ENCODE results near the gene IL12A. TPM values are rescaled to one million over a fixed set of nuclear protein-coding genes. Genes with fewer than 3 reads are reported as not detected.

IL12A gene
- total and polyA plus RNA-seq, 4 experiments from 2014 or later: 0.44 to 0.53 TPM; not detected in 2

- H3K9me3 Mint-ChIP-seq: peaks cover 0 to 2% (median 0%) of the 10 kb centered on the region in 8 donors
- H3K36me3 Mint-ChIP-seq: no peaks in the 10 kb centered on the region
- no peak overlapping the region for H3K27ac Mint-ChIP-seq
- intact Hi-C loops (cut with micrococcal nuclease): no loop called here
- H3K27me3 ChIP-seq (ENCODE audit: insufficient read depth, low read length): peaks cover 6% of the 10 kb centered on the region
- no peaks in the 10 kb centered on the region for H3K4me1 ChIP-seq (ENCODE audit: insufficient read depth, low read length)
- no peaks in the 10 kb centered on the region for H3K9me3 ChIP-seq (ENCODE audit: control insufficient read depth in 1 of 2, low read length in 2 of 2)
- POLR2A ChIA-PET (ENCODE audit: partially characterized antibody): no interaction called here
- no peak overlapping the region for H3K4me3 ChIP-seq (ENCODE audit: low read length in 2 of 2)
- no peaks in the 10 kb centered on the region for H3K4me1 Mint-ChIP-seq
- CTCF ChIA-PET (ENCODE audit: partially characterized antibody): interaction anchor here (1.4 to 1.7 kb wide), 2 partner anchors 10 to 12 kb away, joined by 4 to 13 read pairs; partner anchors contain the start of gene IL12A
- H3K27ac ChIP-seq (ENCODE audit: low read depth, low read length): no peak overlapping the region
- H3K36me3 ChIP-seq (ENCODE audit: insufficient read depth, low read length): no peaks in the 10 kb centered on the region
- peaks cover 24 to 34% of the 10 kb centered on the region in 2 donors for H3K27me3 Mint-ChIP-seq
- no peak overlapping the region for H3K4me3 Mint-ChIP-seq
- DNase-seq: no peak
Observed at GRCh38 chr3:159977295-159977694, 11.3 kb upstream of the IL12A start.

DNA sequence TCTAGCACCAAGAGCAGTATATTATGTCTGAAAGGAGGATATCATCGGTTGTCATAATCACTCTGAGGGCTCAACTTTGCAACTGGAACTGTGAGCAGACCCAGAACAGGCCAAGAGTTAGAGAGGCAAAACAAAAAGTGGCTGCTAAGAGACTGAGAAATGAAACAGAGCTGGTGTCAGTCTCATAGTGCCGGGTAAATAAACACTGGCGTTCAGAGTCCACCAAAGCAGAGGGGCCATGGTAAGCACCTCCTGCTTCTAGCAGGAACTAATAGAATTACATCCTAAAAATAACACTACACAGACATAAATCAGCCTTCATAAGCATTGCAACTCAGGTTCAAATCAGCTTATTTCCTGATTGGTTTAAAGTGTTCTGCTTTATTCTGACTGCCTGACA is 10.3 kb upstream of the IL12A start:
- H3K4me1 Mint-ChIP-seq: no peaks in the 10 kb centered on the region
- H3K36me3 Mint-ChIP-seq: no peaks in the 10 kb centered on the region
- H3K4me3 ChIP-seq (ENCODE audit: low read length in 2 of 2): no peak overlapping the region
- H3K27me3 ChIP-seq (ENCODE audit: insufficient read depth, low read length): peaks cover 6% of the 10 kb centered on the region
- intact Hi-C loops (cut with micrococcal nuclease): no loop called here
- no peak for DNase-seq
- no peaks in the 10 kb centered on the region for H3K36me3 ChIP-seq (ENCODE audit: insufficient read depth, low read length)
- H3K4me3 Mint-ChIP-seq: no peak overlapping the region
- H3K27ac ChIP-seq (ENCODE audit: low read depth, low read length): no peak overlapping the region
- H3K4me1 ChIP-seq (ENCODE audit: insufficient read depth, low read length): no peaks in the 10 kb centered on the region
- peaks cover 0 to 2% (median 0%) of the 10 kb centered on the region in 8 donors for H3K9me3 Mint-ChIP-seq
- POLR2A ChIA-PET (ENCODE audit: partially characterized antibody): no interaction called here
- H3K9me3 ChIP-seq (ENCODE audit: control insufficient read depth in 1 of 2, low read length in 2 of 2): no peaks in the 10 kb centered on the region
- CTCF ChIA-PET (ENCODE audit: partially characterized antibody): interaction anchor here (0.8 to 3.2 kb wide), 3 partner anchors 9 to 11 kb away, joined by 3 to 16 read pairs (median 13); partner anchors contain the start of gene IL12A
- H3K27ac Mint-ChIP-seq: no peak overlapping the region
- peaks cover 24 to 36% of the 10 kb centered on the region in 2 donors for H3K27me3 Mint-ChIP-seq

DNA sequence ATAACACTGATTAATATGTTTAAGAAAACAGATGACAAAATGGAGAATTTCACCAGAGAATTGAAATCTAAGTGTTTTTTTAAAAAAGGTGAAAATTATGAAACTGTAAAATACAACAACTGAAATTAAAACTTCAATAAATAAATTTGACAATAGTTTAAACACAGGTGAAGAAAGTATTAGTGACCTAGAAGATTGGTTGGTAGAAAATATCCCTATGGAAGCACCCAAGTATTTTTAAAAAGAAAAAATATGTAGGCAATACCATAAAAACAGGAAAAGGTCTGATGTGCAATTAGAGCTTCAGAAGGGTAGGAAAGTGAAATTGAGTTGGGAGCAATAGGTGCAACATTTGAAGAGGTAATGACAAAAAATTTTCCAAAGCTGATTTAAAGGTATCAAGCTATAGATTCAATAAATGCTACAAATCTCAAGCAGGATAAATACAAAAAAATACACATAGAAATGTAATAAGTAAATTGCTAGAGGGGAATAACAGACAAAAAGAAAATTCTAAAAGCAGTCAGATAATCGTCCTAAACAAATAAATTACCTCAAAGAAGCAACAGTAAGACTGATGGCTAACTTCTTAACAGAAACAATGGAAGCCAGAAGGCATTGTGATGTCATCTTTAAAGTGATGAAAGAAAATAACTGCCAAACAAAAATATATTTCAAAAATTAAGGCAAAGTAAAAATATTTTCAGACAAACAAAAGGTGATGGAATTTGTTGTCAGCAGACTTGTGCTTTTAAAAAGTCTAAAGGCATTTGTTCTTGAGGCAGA is 9.5 kb upstream of the IL12A start:
- no peak overlapping the region for H3K27ac Mint-ChIP-seq
- no peaks in the 10 kb centered on the region for H3K4me1 ChIP-seq (ENCODE audit: insufficient read depth, low read length)
- CTCF ChIA-PET (ENCODE audit: partially characterized antibody): interaction anchor here (0.8 to 3.2 kb wide), 3 partner anchors 8 to 25 kb away, joined by 3 to 16 read pairs (median 3); partner anchors contain the start of gene IL12A
- H3K27me3 ChIP-seq (ENCODE audit: insufficient read depth, low read length): peaks cover 6% of the 10 kb centered on the region
- H3K9me3 Mint-ChIP-seq: peaks cover 0 to 2% (median 0%) of the 10 kb centered on the region in 8 donors
- no peak for DNase-seq
- POLR2A ChIA-PET (ENCODE audit: partially characterized antibody): no interaction called here
- no peaks in the 10 kb centered on the region for H3K4me1 Mint-ChIP-seq
- H3K4me3 ChIP-seq (ENCODE audit: low read length in 2 of 2): no peak overlapping the region
- no peak overlapping the region for H3K4me3 Mint-ChIP-seq
- H3K9me3 ChIP-seq (ENCODE audit: control insufficient read depth in 1 of 2, low read length in 2 of 2): no peaks in the 10 kb centered on the region
- H3K27ac ChIP-seq (ENCODE audit: low read depth, low read length): no peak overlapping the region
- H3K36me3 ChIP-seq (ENCODE audit: insufficient read depth, low read length): no peaks in the 10 kb centered on the region
- H3K36me3 Mint-ChIP-seq: no peaks in the 10 kb centered on the region
- intact Hi-C loops (cut with micrococcal nuclease): no loop called here
- peaks cover 22 to 34% of the 10 kb centered on the region in 2 donors for H3K27me3 Mint-ChIP-seq

GRCh38 chr3:159982442-159982974 is 6.1 kb upstream of the IL12A start:
- ChIA-PET POLR2A (ENCODE audit: partially characterized antibody) (no interaction called here), CTCF (ENCODE audit: partially characterized antibody) (interaction anchor here (1.3 kb wide), 1 partner anchor 10 kb away, joined by 3 read pairs; no protein-coding TSS in a partner anchor)
- no peak overlapping the region for H3K27ac ChIP-seq (ENCODE audit: low read depth, low read length)
- no peaks in the 10 kb centered on the region for H3K9me3 ChIP-seq (ENCODE audit: control insufficient read depth in 1 of 2, low read length in 2 of 2)
- intact Hi-C loops (cut with micrococcal nuclease): no loop called here
- H3K27me3 ChIP-seq (ENCODE audit: insufficient read depth, low read length): no peaks in the 10 kb centered on the region
- H3K4me3 ChIP-seq (ENCODE audit: low read length in 2 of 2): no peak overlapping the region
- peaks cover 2% of the 10 kb centered on the region for H3K4me1 ChIP-seq (ENCODE audit: insufficient read depth, low read length)
- H3K4me1 Mint-ChIP-seq: peaks cover 0 to 4% (median 2%) of the 10 kb centered on the region in 4 donors
- no peak overlapping the region for H3K4me3 Mint-ChIP-seq
- no peaks in the 10 kb centered on the region for H3K36me3 ChIP-seq (ENCODE audit: insufficient read depth, low read length)
- no peaks in the 10 kb centered on the region for H3K36me3 Mint-ChIP-seq
- H3K9me3 Mint-ChIP-seq: peaks cover 0 to 2% (median 0%) of the 10 kb centered on the region in 8 donors
- peaks cover 7 to 25% of the 10 kb centered on the region in 2 donors for H3K27me3 Mint-ChIP-seq
- DNase-seq: no peak
- H3K27ac Mint-ChIP-seq: no peak overlapping the region

GRCh38 chr3:159987291-159987711 is 1.3 kb upstream of the IL12A start:
- ChIA-PET POLR2A (ENCODE audit: partially characterized antibody) (no interaction called here), CTCF (ENCODE audit: partially characterized antibody) (interaction anchor here (0.9 to 7.1 kb wide), 10 partner anchors 8 to 499 kb away, joined by 3 to 128 read pairs (median 4); no protein-coding TSS in a partner anchor)
- Histone ChIP-seq H3K4me1 (ENCODE audit: insufficient read depth, low read length) (peaks cover 12% of the 10 kb centered on the region), H3K9me3 (ENCODE audit: control insufficient read depth in 1 of 2, low read length in 2 of 2) (no peaks in the 10 kb centered on the region), H3K27ac (ENCODE audit: low read depth, low read length) (no peak overlapping the region), H3K27me3 (ENCODE audit: insufficient read depth, low read length) (no peaks in the 10 kb centered on the region), H3K36me3 (ENCODE audit: insufficient read depth, low read length) (no peaks in the 10 kb centered on the region), H3K4me3 (ENCODE audit: low read length in 2 of 2) (no peak overlapping the region)
- Mint-ChIP-seq H3K4me1 (peaks cover 9 to 47% (median 17%) of the 10 kb centered on the region in 4 donors), H3K27ac (peak overlapping the region in 2 of 7 donors; percentile 76 to 86), H3K4me3 (peak overlapping the region in 6 of 8 donors; percentile 10 to 86 (median 76)), H3K27me3 (peaks cover 0 to 7% of the 10 kb centered on the region in 2 donors), H3K36me3 (no peaks in the 10 kb centered on the region), H3K9me3 (no peaks in the 10 kb centered on the region)
- intact Hi-C loops (cut with micrococcal nuclease): no loop called here
- no peak for DNase-seq

- H3K4me1 Mint-ChIP-seq: peaks cover 9 to 47% (median 17%) of the 10 kb centered on the region in 4 donors
- intact Hi-C loops (cut with micrococcal nuclease): no loop called here
- Histone ChIP-seq H3K4me3 (ENCODE audit: low read length in 2 of 2) (no peak overlapping the region), H3K4me1 (ENCODE audit: insufficient read depth, low read length) (peaks cover 12% of the 10 kb centered on the region), H3K9me3 (ENCODE audit: control insufficient read depth in 1 of 2, low read length in 2 of 2) (no peaks in the 10 kb centered on the region), H3K36me3 (ENCODE audit: insufficient read depth, low read length) (no peaks in the 10 kb centered on the region), H3K27ac (ENCODE audit: low read depth, low read length) (no peak overlapping the region), H3K27me3 (ENCODE audit: insufficient read depth, low read length) (no peaks in the 10 kb centered on the region)
- POLR2A ChIA-PET (ENCODE audit: partially characterized antibody): no interaction called here
- no peaks in the 10 kb centered on the region for H3K9me3 Mint-ChIP-seq
- no peak for DNase-seq
- H3K27ac Mint-ChIP-seq: peak overlapping the region in 5 of 7 donors; percentile 1 to 55 (median 32)
- H3K4me3 Mint-ChIP-seq: peak overlapping the region; percentile 66 to 85 (median 84)
- H3K27me3 Mint-ChIP-seq: no peaks in the 10 kb centered on the region
- CTCF ChIA-PET (ENCODE audit: partially characterized antibody): interaction anchor here (1.0 to 7.1 kb wide), 7 partner anchors 10 to 459 kb away, joined by 3 to 128 read pairs (median 13); partner anchors contain the start of gene TRIM59
- H3K36me3 Mint-ChIP-seq: peaks cover 0 to 3% of the 10 kb centered on the region in 2 donors
Observed at GRCh38 chr3:159989973-159990846, 1.6 kb downstream of the IL12A start.
